Inferior parietal cortex (tissue), 1 donor: ENCODE data around the gene CPLX1.

Experiments used
- DNase-seq: peaks from one replicate; pipeline ENCODE4 v3.0.0-alpha.2; 2016; ENCODE audit errors: extremely low spot score

Gene CPLX1

DNA sequence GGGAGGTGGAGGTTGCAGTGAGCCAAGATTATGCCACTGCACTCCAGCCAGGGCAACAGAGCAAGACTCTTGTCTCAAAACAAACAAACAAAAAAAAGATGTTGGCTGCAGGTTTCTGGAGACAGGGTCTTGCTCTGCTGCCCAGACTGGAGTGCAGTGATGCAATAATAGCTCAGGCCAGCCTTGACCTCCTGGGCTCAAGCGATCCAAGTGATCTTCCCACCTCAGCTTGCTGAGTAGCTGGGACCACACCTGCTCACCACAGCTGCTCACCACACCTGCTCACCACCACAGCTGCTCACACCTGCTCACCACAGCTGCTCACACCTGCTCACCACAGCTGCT lies 29.9 kb upstream of the CPLX1 start:
- no peak for DNase-seq

DNA sequence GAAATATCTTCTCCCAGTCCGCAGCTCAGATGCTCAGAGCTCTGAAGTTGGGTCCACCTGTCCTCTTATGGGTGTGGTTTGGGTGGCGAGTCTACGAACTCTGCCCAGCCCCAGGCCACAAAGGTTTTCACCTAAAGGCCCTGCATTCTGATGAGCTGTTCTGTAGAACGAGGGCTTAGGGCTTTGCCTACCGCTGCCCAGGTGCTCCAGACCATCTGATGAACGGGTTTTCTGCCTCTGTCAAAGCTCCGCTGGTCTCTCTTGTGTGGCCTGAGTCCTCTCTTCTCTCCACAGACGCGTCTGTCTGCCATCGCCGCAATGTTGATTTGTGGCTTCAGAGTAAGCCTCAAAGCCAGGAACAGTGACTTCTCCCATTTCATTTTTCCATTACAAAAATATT lies 28.4 kb upstream of the CPLX1 start:
- no peak for DNase-seq

DNA sequence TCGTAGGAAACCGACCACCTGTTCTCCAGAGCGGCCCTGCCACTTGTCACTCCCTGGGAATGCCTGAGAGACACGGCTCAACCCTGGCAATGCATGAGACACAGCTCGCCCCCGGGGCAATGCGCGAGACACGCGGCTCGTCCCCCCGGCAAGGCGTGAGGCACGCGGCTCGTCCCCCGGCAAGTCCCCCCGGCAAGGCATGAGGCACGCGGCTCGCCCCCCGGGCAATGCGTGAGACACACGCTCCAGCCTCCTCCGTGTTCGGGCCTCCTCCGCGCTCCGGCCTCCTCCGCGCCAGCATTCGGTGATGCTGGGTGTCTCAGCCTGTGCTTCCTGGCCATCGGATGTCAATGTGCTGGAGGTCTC lies 27.5 kb upstream of the CPLX1 start:
- no peak for DNase-seq

DNA sequence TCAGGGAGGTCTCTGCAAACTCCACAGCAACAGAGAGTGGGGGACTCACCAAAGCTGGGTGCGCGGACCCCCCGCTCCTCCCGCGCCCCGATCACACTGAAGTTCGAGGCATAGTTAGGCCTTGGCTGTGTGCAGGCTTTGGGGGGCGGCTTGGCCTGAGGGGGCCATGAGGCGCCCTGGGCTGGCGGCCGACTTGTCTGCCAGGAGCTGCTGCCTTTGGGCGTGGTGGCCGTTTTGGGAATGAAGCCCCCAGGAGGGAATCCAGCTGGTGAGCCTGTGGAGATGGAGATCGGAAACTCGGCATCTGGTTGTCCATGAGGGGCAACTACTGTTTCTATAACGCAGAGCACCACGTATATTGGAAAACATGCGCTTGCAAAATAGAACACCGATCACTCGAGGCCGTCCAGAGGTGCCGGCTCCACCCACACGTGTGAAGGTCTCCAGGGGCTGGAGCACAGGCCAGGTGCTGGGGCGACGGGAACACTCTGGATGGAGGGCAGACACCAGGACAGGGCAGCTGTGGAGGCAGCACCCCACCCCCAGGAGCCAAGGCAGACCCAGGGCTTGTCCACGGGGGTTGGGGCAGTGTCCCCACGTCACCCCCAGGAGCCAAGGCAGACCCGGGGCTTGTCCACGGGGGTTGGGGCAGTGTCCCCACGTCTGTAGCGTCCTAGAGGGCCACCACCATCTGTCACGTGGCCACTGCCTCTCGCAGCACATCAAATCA lies 25.9 kb upstream of the CPLX1 start:
- DNase-seq, result no peak

DNA sequence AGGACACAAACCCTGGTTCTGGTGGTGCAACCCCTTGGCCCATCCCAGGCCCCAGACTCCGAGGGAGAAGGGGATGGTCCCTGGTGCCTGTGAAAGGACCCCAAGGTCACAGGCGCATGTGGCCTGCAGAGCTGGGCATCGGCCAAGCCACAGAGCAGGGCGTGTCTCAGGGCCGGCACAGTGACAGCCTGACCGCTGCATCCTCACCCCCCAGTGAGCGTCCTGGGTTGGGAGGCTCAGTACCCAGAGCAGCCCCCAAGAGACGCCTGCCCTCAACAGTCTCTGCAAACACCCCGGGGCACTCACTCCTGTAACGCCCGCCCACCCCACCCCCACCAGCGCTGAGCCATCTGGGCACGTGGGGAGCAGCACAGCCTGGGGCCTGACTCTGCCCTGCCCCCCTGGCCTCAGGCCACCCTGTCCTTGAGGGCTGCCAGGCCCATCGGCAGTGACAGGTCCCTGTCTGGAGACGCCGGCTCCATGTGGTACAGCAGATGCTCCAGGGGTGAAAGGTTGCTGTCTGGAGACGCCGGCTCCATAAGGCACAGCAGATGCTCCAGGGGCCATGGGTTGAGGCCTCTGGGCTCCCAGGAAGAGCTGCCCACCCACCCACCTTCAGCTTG lies 24.5 kb upstream of the CPLX1 start:
- no peak for DNase-seq

DNA sequence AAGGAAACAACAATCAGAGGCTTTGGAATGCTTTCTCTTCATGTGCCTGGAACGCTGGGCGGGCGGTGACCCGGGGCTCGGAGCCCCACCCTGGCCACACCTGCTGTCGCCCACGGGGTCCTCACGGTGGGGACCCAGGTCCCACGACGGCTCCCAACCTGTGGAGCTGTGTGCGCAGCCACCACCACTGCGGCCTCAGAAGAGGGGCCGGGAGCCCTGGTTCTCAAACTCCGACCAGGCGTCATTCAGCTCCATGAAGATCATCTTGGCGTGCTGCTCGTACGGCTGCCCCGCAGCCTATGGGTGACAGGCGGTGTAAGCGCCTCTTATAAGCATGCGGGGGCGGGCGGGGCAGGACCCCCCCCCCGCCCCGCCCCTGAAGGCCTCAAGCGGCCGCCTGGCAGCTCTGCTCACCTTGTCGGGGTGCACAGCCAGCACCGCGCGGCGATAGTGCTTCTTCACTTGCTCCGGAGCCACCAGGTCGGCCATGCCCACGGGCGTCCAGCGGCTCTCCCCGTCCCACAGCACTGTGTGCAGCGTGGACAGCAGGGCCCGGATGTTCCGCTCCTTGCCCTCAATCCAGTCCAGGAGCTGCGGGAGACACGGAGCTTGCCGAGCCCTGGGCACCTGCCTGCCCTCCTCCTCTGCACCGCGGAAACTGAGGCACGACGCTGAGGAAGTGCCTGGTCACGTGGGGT lies 23.7 kb upstream of the CPLX1 start:
- no peak for DNase-seq

DNA sequence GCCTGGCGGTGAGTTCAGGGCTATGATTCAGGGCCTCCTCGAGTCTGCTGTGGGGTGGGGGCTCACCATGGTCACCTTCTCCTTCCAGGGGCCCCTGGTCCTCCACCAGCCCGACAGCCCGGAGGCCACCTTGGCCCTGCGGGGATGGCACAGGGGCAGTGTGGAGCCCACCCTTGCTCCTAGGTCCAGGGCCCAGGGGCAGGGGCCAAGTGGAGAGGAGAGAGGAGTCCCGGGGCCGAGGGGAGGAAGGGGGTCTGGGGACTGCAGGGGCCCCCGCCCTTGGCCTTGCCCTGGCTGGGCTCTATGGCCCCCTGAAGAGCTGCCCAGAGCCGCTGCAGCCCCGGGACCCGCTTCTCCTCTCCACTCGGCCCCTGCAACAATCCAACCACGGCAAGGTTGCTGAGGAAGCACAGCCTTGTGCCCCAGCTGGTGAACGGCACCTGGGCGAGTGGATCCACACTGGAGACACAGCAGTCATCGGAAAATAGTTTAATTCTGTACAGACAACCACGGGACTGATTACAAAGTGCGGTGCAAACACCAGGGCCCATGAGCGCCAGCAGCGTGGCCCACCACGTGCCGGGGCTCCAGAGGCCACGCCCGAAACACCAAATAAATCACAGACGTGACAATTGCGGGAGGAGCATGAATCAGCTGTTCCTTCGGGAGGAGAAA lies 23.0 kb upstream of the CPLX1 start:
- DNase-seq, result no peak

DNA sequence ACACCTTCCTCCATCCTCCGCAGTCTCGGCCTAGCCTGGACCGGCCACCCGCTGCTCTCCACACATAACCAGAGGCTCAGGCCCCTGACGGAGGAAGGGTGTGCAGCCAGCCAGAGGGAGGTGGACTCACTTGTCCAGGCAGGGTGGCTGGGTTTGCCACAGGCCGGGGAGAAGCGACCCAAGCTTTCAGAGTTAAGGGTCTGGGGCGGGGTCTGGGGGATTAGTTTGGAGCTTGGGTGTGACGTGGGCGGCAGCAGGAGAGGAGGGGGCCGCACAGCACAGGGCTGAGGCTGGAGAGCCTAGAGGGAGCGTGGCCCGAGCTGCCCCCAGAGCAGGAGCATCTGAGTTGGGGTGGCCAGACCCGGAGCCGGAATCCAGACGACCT lies 22.4 kb upstream of the CPLX1 start:
- no peak for DNase-seq

DNA sequence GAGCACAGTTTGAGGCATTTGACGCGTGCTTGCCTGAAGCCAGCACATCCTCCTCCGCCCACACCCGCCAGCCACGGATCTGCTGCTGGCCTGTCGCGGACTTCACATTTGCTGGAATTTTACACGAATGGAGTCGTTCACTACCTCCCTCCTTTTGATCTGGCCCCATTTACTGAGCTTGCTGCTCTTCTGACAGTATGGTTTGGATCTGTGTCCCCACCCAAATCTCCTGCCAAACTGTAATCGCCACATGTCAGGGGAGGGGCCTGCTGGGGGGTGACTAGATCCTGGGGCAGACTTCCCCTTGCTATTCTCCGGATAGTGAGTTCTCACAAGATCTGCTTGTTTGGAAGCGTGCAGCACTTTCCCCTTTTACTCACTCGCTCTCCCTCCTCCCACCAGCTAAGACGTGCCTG lies 19.9 kb upstream of the CPLX1 start:
- DNase-seq, result no peak

DNA sequence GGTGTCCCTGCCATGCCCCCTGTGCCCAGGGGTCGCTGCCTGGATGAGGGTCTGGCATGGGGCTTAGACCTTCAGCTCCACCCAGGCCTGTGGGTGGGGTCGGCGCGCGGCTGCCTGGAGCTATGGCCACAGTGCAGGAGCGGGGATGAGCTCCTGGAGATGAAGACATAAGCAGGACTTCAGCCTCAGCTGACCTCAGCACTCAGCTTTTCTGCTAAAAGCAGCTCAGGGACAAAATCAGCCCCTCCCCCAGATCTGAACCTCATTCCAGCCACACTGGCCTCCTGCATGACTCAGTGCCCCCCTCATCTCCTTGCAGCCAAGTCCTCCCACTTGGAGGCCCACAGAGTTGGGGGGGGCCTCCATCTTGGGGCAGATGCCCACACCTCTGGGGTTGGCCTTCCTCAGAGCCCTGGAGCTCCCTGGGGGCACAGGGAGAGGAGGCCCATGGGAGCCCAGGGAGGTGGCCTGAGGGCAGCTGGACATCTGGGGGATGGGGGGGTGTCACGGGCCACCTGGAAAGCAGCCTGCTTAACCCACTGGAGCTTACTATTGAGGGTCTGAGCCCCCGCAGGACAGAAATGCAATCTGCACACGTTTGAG lies 19.4 kb upstream of the CPLX1 start:
- DNase-seq, result no peak

DNA sequence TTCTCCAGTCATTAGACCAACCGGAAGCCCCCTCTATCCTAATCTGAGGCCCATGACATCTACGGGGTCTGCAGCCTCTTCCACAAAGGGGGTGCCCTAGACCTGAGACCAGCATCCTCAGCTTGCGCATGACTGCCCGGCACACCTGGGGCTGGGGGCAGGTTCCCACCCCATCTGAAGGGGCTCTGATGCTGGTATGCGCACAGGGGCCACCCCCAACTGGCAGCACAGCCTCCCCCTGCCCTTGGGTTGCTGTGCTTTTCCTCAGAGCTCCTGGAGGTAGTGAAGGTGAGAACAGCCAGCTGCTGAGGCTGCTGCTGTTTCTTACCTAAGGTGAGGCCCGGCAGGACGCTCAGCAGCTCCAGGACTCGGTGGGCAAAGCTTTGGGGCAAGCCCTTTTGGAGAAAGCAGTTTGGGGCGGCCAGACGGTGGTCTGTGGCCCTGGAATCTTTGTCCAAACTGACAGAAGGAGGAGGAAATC lies 18.9 kb upstream of the CPLX1 start:
- no peak for DNase-seq

DNA sequence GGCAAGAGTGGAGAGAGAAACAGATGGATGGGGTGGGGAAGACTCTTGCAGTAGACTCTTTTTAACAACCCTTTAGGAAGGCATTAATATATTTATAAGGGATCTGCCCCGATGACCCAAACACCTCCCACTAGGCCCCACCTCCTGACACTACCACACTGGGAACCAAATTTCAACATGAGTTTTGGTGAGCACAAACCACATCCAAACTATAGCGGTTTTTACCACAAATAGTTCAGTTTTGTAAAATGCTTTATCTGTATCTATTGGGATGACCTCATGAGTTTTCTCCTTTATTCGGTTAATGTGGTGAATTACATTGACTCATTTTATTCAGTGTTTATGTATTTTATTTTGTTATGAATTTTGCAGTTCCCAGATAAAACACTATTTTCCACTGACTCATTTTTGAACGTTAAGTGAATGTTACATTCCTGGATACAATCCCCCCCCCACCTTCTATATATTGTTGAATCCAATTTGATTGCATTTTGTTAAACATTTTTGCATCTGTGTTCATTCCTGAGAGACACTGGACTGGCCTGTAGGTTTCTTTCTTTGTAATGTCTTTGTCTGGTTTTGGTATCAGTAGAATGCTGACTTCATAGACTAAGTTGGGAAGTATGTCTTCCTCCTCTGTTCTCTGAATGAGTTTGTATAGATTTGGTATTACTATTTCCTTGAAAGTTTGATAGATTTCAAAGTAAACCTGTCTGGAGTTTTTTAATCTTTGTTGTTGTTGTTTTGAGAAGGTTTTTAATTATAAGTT lies 13.9 kb upstream of the CPLX1 start:
- DNase-seq, result no peak

DNA sequence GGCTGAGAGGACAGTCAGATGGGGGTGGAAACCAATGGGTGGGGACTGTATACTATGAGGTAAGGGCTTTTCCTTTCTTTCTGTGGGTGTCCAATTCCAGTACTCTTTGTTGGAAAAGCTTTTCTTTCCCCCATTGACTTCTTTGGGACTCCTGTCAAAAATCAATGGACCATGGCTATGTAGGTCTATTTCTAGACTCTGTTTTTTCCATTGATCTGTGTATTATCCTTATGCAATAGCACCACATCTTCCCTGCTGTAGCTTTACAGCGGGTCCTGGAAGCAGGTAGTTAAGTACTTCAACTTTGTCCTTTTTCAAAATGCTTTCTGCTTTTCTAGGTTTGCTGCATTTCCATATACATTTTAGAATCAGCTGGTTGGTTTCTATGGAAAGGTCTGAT lies 11.8 kb upstream of the CPLX1 start:
- DNase-seq, result no peak

DNA sequence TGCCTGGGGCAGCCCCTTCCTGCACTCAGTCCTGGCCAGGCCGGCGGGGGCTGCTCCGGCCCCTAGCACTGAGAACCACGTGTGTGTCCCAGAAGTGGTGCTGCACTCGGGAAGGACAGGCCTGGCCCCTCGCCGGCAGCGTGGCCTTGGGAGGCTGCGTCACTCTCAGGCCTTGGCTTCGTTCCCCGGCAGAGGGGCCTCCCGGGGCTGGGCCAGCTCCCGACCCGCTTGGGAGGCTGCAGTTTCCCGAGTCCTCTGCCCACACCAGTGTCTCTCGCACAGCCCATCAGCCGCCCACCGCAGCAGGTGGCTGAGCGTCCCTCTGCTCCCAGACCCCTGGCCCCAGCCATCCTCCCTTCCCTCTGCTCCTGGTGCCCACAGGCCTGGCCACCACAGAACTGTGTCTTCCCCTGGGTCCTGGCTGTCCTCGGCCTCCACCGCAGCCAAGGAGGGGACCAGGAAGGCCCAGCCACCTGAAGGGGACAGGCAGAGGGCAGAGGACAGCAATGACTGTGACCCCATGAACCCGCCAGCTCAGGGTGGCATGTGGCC lies 10.9 kb upstream of the CPLX1 start:
- DNase-seq, result no peak

DNA sequence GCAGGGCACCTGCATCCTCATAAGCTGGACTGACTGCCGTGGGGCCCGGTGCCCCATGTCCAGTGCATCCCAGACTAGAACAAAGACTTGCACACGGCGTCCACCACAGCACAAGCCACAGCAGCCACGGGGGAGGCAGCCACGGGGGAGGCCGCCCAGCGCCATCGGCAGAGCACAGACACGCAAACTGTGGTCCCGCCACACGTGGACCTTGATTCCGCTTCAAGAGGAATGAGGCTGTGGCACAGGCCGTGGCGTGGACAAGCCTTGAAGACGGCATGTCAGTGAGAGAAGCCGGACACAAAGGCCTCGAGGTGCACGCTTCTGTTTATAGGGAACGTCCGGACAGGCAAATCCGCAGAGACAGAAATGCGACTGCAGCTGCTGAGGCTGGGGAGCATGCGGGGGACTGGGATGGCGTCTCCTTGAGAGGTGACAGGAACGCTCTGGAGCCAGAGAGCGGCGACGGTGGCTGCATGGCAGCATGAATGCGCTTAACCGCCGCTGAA lies 10.1 kb upstream of the CPLX1 start:
- no peak for DNase-seq

DNA sequence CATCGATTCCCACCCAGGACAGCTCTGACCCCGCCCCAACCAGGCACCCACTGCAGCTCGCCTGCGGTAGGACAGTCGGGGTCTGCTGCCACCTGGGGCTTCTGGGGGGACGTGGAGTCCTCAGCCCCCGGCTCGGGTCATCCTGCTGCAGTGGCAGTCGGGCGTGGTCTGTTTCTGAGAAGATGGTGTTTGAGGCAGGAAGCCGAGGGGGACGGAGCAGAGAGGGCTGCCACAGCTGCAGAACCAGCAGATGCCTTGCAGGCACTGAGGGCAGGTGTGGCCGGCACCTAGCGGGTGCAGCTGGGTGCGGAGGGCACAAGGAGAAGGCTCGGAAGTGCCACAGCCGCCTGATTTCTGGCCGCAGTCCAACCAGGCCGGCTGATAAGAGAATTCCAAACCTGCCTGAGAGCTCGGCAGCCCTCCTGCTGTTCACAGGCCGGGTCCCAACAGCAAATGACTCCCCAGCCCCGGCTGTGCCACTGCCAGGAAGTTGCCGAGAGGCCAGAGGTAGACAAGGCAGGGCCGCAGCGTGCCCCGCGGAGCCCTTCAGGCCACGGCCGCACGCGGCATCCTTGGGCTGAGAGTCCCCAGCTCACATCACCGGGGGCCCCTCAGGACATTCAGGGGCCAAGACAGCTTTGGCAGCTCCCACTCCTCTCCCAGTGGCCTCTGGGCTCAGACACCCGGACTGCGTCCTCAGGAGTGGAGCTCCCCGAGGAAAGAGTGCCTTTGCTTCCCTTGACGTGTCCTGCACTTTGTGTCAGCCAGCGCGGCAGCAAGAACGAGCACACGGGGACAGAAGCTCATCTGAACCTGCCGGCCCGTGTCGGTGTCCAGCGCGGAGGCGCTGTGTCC lies 9.4 kb upstream of the CPLX1 start:
- no peak for DNase-seq

DNA sequence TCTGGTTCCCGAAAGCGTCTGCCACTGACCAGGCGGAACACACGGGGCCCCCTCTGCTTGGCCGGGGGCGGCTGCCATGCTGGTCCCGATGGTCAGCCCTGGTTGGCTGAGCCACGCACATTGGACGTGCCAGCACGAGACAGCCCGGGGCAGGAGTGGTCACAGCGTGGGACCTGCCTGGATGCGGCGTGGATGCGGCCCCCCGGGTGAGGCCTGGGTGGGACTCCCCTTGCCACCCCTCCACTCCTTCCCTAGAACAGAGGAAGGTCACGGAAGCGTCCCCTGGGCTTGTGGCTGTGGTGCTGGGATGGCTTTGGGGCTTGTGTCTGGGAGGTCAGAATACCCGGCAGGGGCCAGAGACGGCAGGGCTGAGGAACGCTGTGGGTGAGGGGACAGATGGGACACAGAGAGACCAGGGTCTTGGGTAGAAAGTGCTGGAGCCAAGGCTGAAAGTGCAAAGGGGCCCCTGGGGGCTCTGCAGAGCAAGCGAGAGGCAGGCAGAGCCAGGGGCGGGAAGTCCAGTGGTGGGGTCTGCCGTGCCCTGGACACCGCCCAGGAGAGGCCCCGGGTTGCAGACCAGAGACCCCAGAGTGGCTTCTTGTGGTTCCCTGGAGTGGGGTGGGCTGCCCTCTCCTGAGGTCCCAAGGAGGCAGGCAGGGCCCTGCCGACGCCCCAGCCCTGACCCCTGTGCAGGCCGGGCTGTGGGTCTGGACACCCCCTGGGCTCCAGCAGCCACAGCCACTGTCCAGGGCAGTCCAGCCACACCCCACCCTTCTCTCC lies 8.6 kb upstream of the CPLX1 start:
- DNase-seq, result no peak

DNA sequence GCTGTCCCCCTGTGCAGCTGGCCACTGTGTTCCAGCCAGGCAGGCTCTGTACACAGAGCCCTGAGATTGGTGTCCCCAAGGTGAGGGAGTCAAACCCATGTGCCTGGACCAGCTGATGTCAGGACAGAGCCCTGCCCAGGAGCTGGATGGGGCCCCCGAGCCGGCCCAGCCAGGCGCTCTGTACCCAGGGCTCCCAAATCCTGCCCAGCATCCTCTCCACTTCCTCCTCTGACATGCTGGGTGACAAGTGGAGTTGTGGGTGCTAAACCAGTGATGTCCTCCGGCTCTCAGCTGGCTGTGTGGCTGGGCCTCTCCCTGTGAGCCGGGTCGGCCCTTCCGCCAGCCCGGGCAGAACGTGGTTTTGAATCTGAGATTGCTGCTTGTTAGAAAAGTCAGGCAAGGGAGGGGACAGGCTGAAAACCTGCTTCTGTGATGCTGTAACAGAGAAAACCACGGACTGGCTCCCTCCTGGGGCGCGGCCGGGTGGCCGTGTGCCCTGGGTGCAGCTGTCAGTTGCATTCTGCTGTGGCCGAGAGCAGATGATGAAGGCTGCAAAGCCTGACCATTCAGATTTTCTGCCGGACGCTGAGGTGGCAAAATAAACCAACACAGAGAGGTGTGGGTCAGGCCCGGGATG lies 7.9 kb upstream of the CPLX1 start:
- DNase-seq, result no peak

DNA sequence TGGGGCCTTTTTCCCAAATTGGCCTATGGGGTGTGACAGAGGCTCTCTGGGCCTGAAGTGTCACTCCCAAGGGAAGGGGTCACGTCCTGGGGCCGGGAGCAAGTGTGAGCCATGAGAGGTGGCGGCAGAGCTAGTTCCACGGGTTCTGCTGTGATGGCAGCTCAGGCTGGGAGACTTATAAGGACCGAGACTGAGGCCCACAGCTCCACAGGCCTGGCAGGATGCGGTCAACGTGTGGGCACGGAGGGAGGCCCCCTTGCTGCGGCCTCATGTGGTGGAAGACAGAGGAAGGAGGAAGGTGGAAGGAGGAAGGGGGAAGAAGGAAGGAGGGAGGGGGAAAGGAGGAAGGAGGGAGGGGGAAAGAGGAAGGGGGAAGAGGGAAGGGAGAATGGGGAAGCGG lies 7.2 kb upstream of the CPLX1 start:
- DNase-seq, result no peak
